Epithelial cell of proximal tubule (primary cell): ENCODE results near the gene ZCCHC7. TPM values are rescaled to one million over a fixed set of nuclear protein-coding genes. Genes with fewer than 3 reads are reported as not detected.
"Not testable (repeated sequence)": the region's sequence is repeated elsewhere in the genome, so short reads cannot be mapped to it uniquely, and the experiment has no call there.

ENCODE experiments used
- DNase-seq: peaks from one replicate; pipeline ENCODE4 v3.0.0-alpha.2; 2011; ENCODE audit warnings: low read depth
- H3K4me3 ChIP-seq: 2 replicates; pipeline ENCODE4 v1.5.1; 2011; ENCODE audit warnings: low read depth, mild to moderate bottlenecking, low read length
- total RNA-seq: library from RNA; depleted of rRNA; stranded (reverse); fragments of >200 nt; gene quantifications from 2 replicates; pipeline ENCODE4 v1.2.3, GENCODE V29; 2015
- TF ChIP-seq, protein P1 (sequence below): conservative IDR thresholded peaks from 2 replicates; pipeline ENCODE4 v1.5.1; 2012; ENCODE audit warnings: low read depth, mild to moderate bottlenecking, low read length

ZCCHC7 gene
- total RNA-seq, 1 donor from 2014 or later, result 13.3 TPM

GRCh38 chr9:37105234-37105633 lies 15.1 kb upstream of the ZCCHC7 start:
- H3K4me3 ChIP-seq, result no peak overlapping the region
- DNase-seq, result no peak
- TF ChIP-seq, protein P1, sequence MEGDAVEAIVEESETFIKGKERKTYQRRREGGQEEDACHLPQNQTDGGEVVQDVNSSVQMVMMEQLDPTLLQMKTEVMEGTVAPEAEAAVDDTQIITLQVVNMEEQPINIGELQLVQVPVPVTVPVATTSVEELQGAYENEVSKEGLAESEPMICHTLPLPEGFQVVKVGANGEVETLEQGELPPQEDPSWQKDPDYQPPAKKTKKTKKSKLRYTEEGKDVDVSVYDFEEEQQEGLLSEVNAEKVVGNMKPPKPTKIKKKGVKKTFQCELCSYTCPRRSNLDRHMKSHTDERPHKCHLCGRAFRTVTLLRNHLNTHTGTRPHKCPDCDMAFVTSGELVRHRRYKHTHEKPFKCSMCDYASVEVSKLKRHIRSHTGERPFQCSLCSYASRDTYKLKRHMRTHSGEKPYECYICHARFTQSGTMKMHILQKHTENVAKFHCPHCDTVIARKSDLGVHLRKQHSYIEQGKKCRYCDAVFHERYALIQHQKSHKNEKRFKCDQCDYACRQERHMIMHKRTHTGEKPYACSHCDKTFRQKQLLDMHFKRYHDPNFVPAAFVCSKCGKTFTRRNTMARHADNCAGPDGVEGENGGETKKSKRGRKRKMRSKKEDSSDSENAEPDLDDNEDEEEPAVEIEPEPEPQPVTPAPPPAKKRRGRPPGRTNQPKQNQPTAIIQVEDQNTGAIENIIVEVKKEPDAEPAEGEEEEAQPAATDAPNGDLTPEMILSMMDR, result no peak

DNA sequence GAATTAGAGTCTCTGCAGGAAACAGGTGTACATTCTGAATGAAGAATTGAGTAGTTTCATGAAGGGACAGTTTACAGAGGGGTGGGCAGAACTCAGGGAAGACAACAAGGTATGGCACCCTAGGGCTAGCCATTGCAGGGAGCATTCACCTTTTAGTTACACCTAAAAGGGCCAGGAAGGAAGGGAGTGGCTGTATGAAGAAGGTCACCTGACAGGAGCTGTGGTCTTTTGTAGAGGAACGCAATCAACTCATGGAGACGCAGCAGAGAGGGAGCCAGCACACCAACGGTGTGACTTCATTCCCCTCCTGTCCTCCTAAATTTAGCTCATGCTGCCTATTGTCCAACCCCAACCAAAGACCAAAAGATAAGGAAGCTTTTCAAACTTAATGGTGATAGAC lies 12.7 kb upstream of the ZCCHC7 start:
- no peak overlapping the region for H3K4me3 ChIP-seq
- DNase-seq, result no peak
- TF ChIP-seq, protein P1, result no peak

- DNase-seq, H3K4me3 ChIP-seq: not testable (repeated sequence)
Measured at GRCh38 chr9:37114442-37114841, 5.9 kb upstream of the ZCCHC7 start.

- DNase-seq, result no peak
- H3K4me3 ChIP-seq, result no peak overlapping the region
- TF ChIP-seq, protein P1, result no peak
Measured at GRCh38 chr9:37117956-37118355, 2.4 kb upstream of the ZCCHC7 start.

GRCh38 chr9:37119360-37119759 lies 1.0 kb upstream of the ZCCHC7 start:
- peak overlapping the region; percentile 96 for H3K4me3 ChIP-seq
- TF ChIP-seq, protein P1, result no peak
- DNase-seq, result no peak

GRCh38 chr9:37120843-37121335 lies 515 bp downstream of the ZCCHC7 start:
- not testable (repeated sequence) for DNase-seq
- H3K4me3 ChIP-seq, result peak overlapping the region; percentile 96

DNA sequence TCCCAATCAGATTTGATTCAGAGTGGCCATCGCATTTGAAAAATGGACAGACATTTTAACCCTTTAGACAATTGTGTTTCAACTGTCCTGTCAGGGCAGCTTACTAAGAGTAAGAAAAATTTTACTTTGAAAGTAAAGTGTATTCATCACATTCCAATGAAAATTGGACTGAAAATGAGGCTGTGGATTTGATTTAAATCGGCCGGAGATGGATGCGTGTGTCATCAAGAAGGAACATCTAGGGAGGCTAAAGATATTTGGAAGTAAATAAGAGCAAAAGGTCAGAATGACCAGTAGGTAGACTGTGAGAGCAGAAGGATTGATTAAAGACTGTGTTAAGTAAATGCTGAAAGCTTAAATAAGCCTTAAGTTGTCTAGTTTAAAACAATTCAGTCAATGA lies 1.5 kb downstream of the ZCCHC7 start:
- peak overlapping the region; percentile 96 for H3K4me3 ChIP-seq
- TF ChIP-seq, protein P1, result no peak
- DNase-seq, result no peak

GRCh38 chr9:37126214-37126788 lies 5.9 kb downstream of the ZCCHC7 start:
- TF ChIP-seq, protein P1, result no peak
- no peak overlapping the region for H3K4me3 ChIP-seq
- DNase-seq, result no peak
